GM10266 (cell line): ENCODE data around the gene S100A4.
A peak's percentile ranks its signal among the peaks of the same experiment; 100 is the strongest.

Source experiments
- DNase-seq: peaks from one replicate; pipeline ENCODE4 v3.0.0; 2012; ENCODE audit errors: extremely low spot score
- CTCF ChIP-seq: IDR thresholded peaks from 2 replicates; pipeline ENCODE4 v1.5.1; 2012; ENCODE audit warnings: mild to moderate bottlenecking, low read depth; ENCODE audit not compliant: control insufficient read depth, insufficient read depth; ENCODE audit errors: missing control alignments

The S100A4 gene

GRCh38 chr1:153537376-153537730 lies 8.3 kb downstream of the S100A4 start:
- no peak for TF ChIP-seq CTCF
- DNase-seq = no peak

GRCh38 chr1:153536671-153537375 lies 8.8 kb downstream of the S100A4 start:
- DNase-seq = no peak

GRCh38 chr1:153536012-153536670 lies 9.5 kb downstream of the S100A4 start:
- DNase-seq = peak; percentile 72
- TF ChIP-seq CTCF = no peak

More at GRCh38 chr1:153536671-153537375, 8.8 kb downstream of the S100A4 start:
- no peak for TF ChIP-seq CTCF

- no peak for TF ChIP-seq CTCF
- DNase-seq = no peak
Measured at GRCh38 chr1:153535242-153536011, 10.2 kb downstream of the S100A4 start, which contains the start of gene S100A6. Gene S100A6 (minus strand): TSS chr1:153535991. CDS start chr1:153535339, 652 bp downstream.

- no peak for DNase-seq
- TF ChIP-seq CTCF = no peak
Measured at GRCh38 chr1:153534925-153535241, 10.7 kb downstream of the S100A4 start.

GRCh38 chr1:153534226-153534924 lies 11.2 kb downstream of the S100A4 start:
- no peak for DNase-seq

More at GRCh38 chr1:153534226-153534924, 11.2 kb downstream of the S100A4 start:
- no peak for TF ChIP-seq CTCF
